Dermis blood vessel endothelial cell (primary cell): ENCODE measurements around the gene HEPHL1. TPM values are rescaled to one million over a fixed set of nuclear protein-coding genes. Genes with fewer than 3 reads are reported as not detected.
"Not testable (repeated sequence)": the region's sequence is repeated elsewhere in the genome, so short reads cannot be mapped to it uniquely, and the experiment has no call there.

Source experiments
- DNase-seq: peaks from one replicate; pipeline ENCODE4 v3.0.0; 2010
- total RNA-seq: library from RNA; depleted of rRNA; stranded (reverse); fragments of >200 nt; gene quantifications from 2 replicates; pipeline ENCODE4 v1.2.3, GENCODE V29; 2014

Gene HEPHL1
- total RNA-seq, 1 donor from 2014 or later: not detected

- DNase-seq: peak; percentile 81
Observed at GRCh38 chr11:94151903-94152677, 130.9 kb downstream of the HEPHL1 start.

- DNase-seq: no peak
Observed at GRCh38 chr11:94152678-94153065, 131.5 kb downstream of the HEPHL1 start.

DNA sequence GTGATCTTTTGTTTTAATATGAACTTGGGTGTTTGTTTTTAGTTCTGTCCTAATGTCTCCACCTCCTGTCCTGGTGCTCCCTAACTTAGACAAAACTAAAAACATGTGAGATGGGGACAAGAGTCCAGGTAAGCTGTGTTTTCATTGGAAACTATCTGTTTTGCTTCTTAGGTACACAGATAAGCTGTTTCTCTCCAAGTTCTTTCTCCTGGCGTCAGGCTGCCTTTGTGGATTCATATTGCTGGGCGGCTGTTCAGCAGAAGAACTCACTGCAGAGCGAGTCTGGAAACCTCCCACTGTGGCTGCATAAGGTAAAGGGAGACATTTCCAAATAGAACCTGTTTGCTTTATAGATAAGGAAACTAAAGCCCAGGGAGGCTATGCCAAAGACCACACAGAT lies 132.2 kb downstream of the HEPHL1 start:
- DNase-seq: no peak

DNA sequence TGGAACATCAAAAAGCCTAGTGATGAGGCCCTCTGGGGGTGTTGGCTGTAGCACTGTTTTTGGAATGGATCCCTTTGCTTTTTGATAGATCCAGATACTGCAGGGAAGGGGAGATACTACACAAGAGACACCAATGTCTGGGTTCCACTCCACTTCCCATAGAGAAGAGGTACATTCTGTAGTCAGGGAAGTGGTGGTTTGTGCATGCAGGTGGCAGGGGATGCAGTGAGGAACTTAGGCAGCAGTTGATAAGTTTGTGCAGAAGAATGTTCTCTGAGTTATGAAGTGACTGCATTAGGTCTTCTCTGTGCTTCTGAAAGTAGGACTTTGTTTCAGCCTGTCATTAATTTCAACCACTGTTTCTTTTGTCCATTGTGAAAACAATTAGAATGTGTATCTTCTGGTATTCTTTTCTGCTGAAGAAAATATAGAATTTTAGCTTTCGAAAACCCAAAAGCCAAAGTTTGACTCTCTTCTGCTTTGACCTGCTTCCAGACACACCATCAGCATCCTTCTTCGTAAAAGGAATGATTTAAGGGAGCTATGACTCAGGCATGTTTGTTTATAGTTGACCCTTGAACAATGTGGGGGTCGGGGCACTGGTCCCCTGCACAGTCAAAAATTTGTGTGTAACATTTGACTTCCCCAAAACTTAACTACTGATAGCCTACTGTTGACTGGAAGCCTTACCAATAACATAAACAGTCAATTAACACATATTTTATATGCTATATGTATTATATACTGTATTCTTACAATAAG lies 133.1 kb downstream of the HEPHL1 start:
- no peak for DNase-seq

- DNase-seq: not testable (repeated sequence)
Observed at GRCh38 chr11:94157339-94157738, 136.2 kb downstream of the HEPHL1 start.

Other genes starting within 250 kb of the HEPHL1 start
- gene MED17, start 237.1 kb upstream of the HEPHL1 start, total RNA-seq: 36.4 and 36.8 TPM in 2 replicates
- 0.05 TPM in 1 of 2 replicates, not detected in the other for gene VSTM5, start 170.7 kb upstream of the HEPHL1 start, total RNA-seq
- 24.8 and 27.4 TPM in 2 replicates for gene PANX1, start 107.5 kb downstream of the HEPHL1 start, total RNA-seq